Panc1 (cell line): Measurements from ENCODE around the gene RHBDD1. TPM values are rescaled to one million over a fixed set of nuclear protein-coding genes. Genes with fewer than 3 reads are reported as not detected.
A peak's percentile ranks its signal among the peaks of the same experiment; 100 is the strongest.

ENCODE experiments used
- ATAC-seq: fragments of 200-7000 bp; cut with Tn5 transposase; 2 replicates; pipeline ENCODE4 v1.9.1; 2020; ENCODE audit warnings: mild to moderate bottlenecking, moderate library complexity
- BruUV-seq: library from RNA; stranded (reverse); fragments of 400-500 nt; replicated peaks from 2 replicates; lab custom pipeline; 2021; lab: Mats Ljungman, UMichigan
- CTCF ChIA-PET: fragments of 300-600 bp; sonication (Branson Sonifier 250); formaldehyde crosslinking; loops from one replicate; lab custom pipeline; 2022; ENCODE audit warnings: antibody characterized with exemption; lab: Charles Lee
- POLR2A ChIA-PET: fragments of 300-600 bp; sonication (Branson Sonifier 250); formaldehyde crosslinking; loops from one replicate; lab custom pipeline; 2022; ENCODE audit warnings: antibody characterized with exemption; lab: Charles Lee
- DNase-seq: peaks from one replicate; pipeline ENCODE4 v3.0.0-alpha.2; 2010; ENCODE audit warnings: low read depth, low spot score
- H3K27ac ChIP-seq: 2 replicates; pipeline ENCODE4 v1.5.1; 2011; ENCODE audit warnings: mild to moderate bottlenecking, low read length, inconsistent platforms
- H3K27me3 ChIP-seq: fragments of 200-500 bp; sonication (Bioruptor generic); 2 replicates; pipeline ENCODE4 v1.6.0; 2014; ENCODE audit warnings: low read length, inconsistent platforms; ENCODE audit not compliant: control insufficient read depth, insufficient read depth
- H3K36me3 ChIP-seq: fragments of 200-500 bp; sonication (Bioruptor generic); 2 replicates; pipeline ENCODE4 v1.5.1; 2014; ENCODE audit warnings: inconsistent platforms, mild to moderate bottlenecking, low read length, moderate library complexity; ENCODE audit not compliant: control insufficient read depth, insufficient read depth
- H3K4me1 ChIP-seq: 2 replicates; pipeline ENCODE4 v1.5.1; 2011; ENCODE audit warnings: inconsistent platforms, mild to moderate bottlenecking, low read length, moderate library complexity; ENCODE audit not compliant: control insufficient read depth, insufficient read depth
- H3K4me3 ChIP-seq, 2 experiments: 2 replicates each; pipeline ENCODE4 v1.5.1; 2011 to 2012; ENCODE audit warnings: low read depth in 2 of 2, low read length in 2 of 2, mild to moderate bottlenecking in 2 of 2, inconsistent platforms in 1 of 2, moderate library complexity in 1 of 2
- H3K9me3 ChIP-seq: fragments of 200-500 bp; sonication (Bioruptor generic); 2 replicates; pipeline ENCODE4 v1.5.1; 2014; ENCODE audit warnings: low read depth, mild to moderate bottlenecking, inconsistent platforms, low read length, moderate library complexity; ENCODE audit not compliant: control insufficient read depth, insufficient read depth
- CTCF ChIP-seq: fragments of 450-650 bp; IDR thresholded peaks from 2 replicates; pipeline ENCODE4 v1.5.1; 2017; ENCODE audit warnings: mild to moderate bottlenecking
- POLR2AphosphoS5 ChIP-seq: IDR thresholded peaks from 2 replicates; pipeline ENCODE4 v1.6.1; 2012; ENCODE audit warnings: mild to moderate bottlenecking, low read depth, low read length, moderate library complexity
- SIN3A ChIP-seq: IDR thresholded peaks from 2 replicates; pipeline ENCODE4 v1.6.1; 2012; ENCODE audit warnings: low read depth, mild to moderate bottlenecking, low read length, moderate library complexity, borderline replicate concordance; ENCODE audit not compliant: insufficient read depth
- TCF7L2 ChIP-seq: IDR thresholded peaks from 2 replicates; pipeline ENCODE4 v1.6.1; 2011; ENCODE audit warnings: mild to moderate bottlenecking, low read depth, low read length, inconsistent platforms
- in situ Hi-C: cut with HindIII; loops from 2 replicates; pipeline ENCODE4 v1.10.0; 2016; ENCODE audit warnings: low sequenced_read_pairs, low pct_unique_long_range_greater_than_20kb
- intact Hi-C: fragments of 100-400 bp; cut with micrococcal nuclease; formaldehyde crosslinking; loops from one replicate; pipeline ENCODE4 v1.10.0; 2022; ENCODE audit not compliant: unreplicated experiment
- total RNA-seq: library from RNA; stranded (reverse); gene quantifications from one replicate; pipeline ENCODE4 v1.2.1, GENCODE V29; 2021; ENCODE audit not compliant: unreplicated experiment
- TF ChIP-seq, protein P1 (sequence below), 2 experiments: IDR thresholded peaks; 2 replicates each; pipeline ENCODE4 v1.6.1; 2011 to 2012; ENCODE audit warnings: low read depth in 2 of 2, control low read depth in 1 of 2, low read length in 1 of 2, mild to moderate bottlenecking in 1 of 2, moderate library complexity in 1 of 2; ENCODE audit not compliant: insufficient read depth in 1 of 2

RHBDD1 gene
- total RNA-seq, 1 experiment from 2014 or later: 25.3 TPM

GRCh38 chr2:226994775-226995174 is 158.9 kb downstream of the RHBDD1 start:
- DNase-seq (no peak), ATAC-seq (no peak)
- Histone ChIP-seq H3K27ac (no peak overlapping the region), H3K4me3 (no peak overlapping the region), H3K36me3 (no peaks in the 10 kb centered on the region), H3K27me3 (no peaks in the 10 kb centered on the region), H3K9me3 (no peaks in the 10 kb centered on the region), H3K4me1 (no peaks in the 10 kb centered on the region)
- ChIA-PET CTCF (no interaction called here), POLR2A (no interaction called here)
- BruUV-seq: no TSS peak
- in situ Hi-C loops: no loop called here
- no peak for TF ChIP-seq POLR2AphosphoS5
- TF ChIP-seq CTCF: peak; percentile 27; the same call in 1 of the 2 replicates
- TF ChIP-seq TCF7L2: no peak
- intact Hi-C loops: no loop called here

DNA sequence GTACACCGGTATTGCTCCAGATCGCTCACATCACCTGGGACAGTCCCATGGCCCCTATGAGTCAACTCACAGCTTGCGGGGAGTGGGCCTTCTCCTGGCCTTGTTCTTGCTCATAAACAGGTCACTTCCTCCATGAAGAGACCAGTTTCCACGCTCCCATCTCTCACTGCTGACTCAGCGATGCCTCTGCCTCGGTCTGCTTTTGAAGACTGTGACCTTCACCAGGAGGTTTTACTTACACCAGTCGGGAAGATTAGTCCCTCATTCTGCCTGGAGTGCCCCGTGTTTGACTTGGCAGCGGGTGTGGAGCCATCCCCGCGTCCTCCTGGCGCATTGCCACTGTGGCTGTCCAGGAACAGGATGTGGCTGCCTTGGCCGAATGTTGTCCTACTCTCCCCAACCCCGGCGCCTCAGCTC is 159.8 kb downstream of the RHBDD1 start:
- TF ChIP-seq SIN3A (no peak), POLR2AphosphoS5 (no peak), CTCF (no peak), TCF7L2 (no peak)
- TF ChIP-seq, protein P1, sequence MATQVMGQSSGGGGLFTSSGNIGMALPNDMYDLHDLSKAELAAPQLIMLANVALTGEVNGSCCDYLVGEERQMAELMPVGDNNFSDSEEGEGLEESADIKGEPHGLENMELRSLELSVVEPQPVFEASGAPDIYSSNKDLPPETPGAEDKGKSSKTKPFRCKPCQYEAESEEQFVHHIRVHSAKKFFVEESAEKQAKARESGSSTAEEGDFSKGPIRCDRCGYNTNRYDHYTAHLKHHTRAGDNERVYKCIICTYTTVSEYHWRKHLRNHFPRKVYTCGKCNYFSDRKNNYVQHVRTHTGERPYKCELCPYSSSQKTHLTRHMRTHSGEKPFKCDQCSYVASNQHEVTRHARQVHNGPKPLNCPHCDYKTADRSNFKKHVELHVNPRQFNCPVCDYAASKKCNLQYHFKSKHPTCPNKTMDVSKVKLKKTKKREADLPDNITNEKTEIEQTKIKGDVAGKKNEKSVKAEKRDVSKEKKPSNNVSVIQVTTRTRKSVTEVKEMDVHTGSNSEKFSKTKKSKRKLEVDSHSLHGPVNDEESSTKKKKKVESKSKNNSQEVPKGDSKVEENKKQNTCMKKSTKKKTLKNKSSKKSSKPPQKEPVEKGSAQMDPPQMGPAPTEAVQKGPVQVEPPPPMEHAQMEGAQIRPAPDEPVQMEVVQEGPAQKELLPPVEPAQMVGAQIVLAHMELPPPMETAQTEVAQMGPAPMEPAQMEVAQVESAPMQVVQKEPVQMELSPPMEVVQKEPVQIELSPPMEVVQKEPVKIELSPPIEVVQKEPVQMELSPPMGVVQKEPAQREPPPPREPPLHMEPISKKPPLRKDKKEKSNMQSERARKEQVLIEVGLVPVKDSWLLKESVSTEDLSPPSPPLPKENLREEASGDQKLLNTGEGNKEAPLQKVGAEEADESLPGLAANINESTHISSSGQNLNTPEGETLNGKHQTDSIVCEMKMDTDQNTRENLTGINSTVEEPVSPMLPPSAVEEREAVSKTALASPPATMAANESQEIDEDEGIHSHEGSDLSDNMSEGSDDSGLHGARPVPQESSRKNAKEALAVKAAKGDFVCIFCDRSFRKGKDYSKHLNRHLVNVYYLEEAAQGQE (IDR thresholded peaks at IDR 0.05; ENCODE audit: insufficient read depth in 1 of 2, low read depth in 2 of 2, low read length in 1 of 2): no peak
- intact Hi-C loops: no loop called here
- DNase-seq: no peak
- in situ Hi-C loops: no loop called here
- no peaks in the 10 kb centered on the region for H3K4me1 ChIP-seq
- H3K9me3 ChIP-seq: no peaks in the 10 kb centered on the region
- H3K27me3 ChIP-seq: no peaks in the 10 kb centered on the region
- no peaks in the 10 kb centered on the region for H3K36me3 ChIP-seq
- ChIA-PET POLR2A (no interaction called here), CTCF (no interaction called here)
- no peak overlapping the region for H3K4me3 ChIP-seq
- BruUV-seq: no TSS peak
- no peak overlapping the region for H3K27ac ChIP-seq
- ATAC-seq: no peak
